Fibroblast of lung (primary cell): ENCODE measurements around the gene TECPR2. TPM values are rescaled to one million over a fixed set of nuclear protein-coding genes. Genes with fewer than 3 reads are reported as not detected.

Experiments
- DNase-seq, 2 donors: peaks; one replicate each; pipeline versions ENCODE4 v3.0.0 to v3.0.0-alpha.2; 2010; ENCODE audit warnings: low read depth in 2 of 2
- H2AFZ ChIP-seq: 2 replicates; pipeline ENCODE4 v1.5.1; 2012; ENCODE audit warnings: low read length, control low read depth, inconsistent platforms
- H3K27ac ChIP-seq: 2 replicates; pipeline ENCODE4 v1.5.1; 2011; ENCODE audit warnings: low read length, control low read depth; ENCODE audit not compliant: insufficient read depth
- H3K27me3 ChIP-seq: 2 replicates; pipeline ENCODE4 v1.5.1; 2011; ENCODE audit warnings: mild to moderate bottlenecking, low read length; ENCODE audit not compliant: control insufficient read depth, insufficient read depth
- H3K36me3 ChIP-seq: 2 replicates; pipeline ENCODE4 v1.5.1; 2011; ENCODE audit warnings: low read length; ENCODE audit not compliant: control insufficient read depth, insufficient read depth
- H3K4me1 ChIP-seq: 2 replicates; pipeline ENCODE4 v1.5.1; 2011; ENCODE audit warnings: low read length; ENCODE audit not compliant: control insufficient read depth, insufficient read depth; ENCODE audit errors: extremely low read depth
- H3K4me2 ChIP-seq: 2 replicates; pipeline ENCODE4 v1.5.1; 2011; ENCODE audit warnings: low read length, control low read depth; ENCODE audit not compliant: insufficient read depth; ENCODE audit errors: extremely low read depth
- H3K4me3 ChIP-seq, 4 experiments: fragments of 200-600 bp in 1 of 4; sonication (generic) in 1 of 4; replicated peaks in 1 of 4; 2 replicates each; pipeline ENCODE4 v1.5.1; 2011 to 2016; ENCODE audit warnings: low read length in 4 of 4, low read depth in 3 of 4, mild to moderate bottlenecking in 3 of 4, control low read depth in 2 of 4, inconsistent platforms in 1 of 4, mixed read lengths in 1 of 4; ENCODE audit not compliant: insufficient read depth in 1 of 4; ENCODE audit errors: control extremely low read depth in 1 of 4
- H3K79me2 ChIP-seq: 2 replicates; pipeline ENCODE4 v1.5.1; 2012; ENCODE audit warnings: mild to moderate bottlenecking, low read length, inconsistent platforms; ENCODE audit not compliant: control insufficient read depth, insufficient read depth
- H3K9ac ChIP-seq: 2 replicates; pipeline ENCODE4 v1.5.1; 2011; ENCODE audit warnings: mild to moderate bottlenecking, low read length, control low read depth; ENCODE audit not compliant: insufficient read depth
- H3K9me3 ChIP-seq: 2 replicates; pipeline ENCODE4 v1.5.1; 2012; ENCODE audit warnings: low read depth, low read length; ENCODE audit not compliant: control insufficient read depth, insufficient read depth
- H4K20me1 ChIP-seq: 2 replicates; pipeline ENCODE4 v1.5.1; 2011; ENCODE audit warnings: low read length; ENCODE audit not compliant: control insufficient read depth, insufficient read depth; ENCODE audit errors: extremely low read depth
- CTCF ChIP-seq, 2 donors: IDR thresholded peaks in 1 of 2; conservative IDR thresholded peaks in 1 of 2; 1 replicate in 1 of 2; 2 replicates in 1 of 2; pipeline ENCODE4 v1.5.1; 2011 to 2012; ENCODE audit warnings: low read length in 2 of 2, control low read depth in 1 of 2, inconsistent platforms in 1 of 2, low read depth in 1 of 2, mild to moderate bottlenecking in 1 of 2
- EZH2 ChIP-seq: IDR thresholded peaks from 2 replicates; pipeline ENCODE4 v1.5.1; 2012; ENCODE audit warnings: low read length, control low read depth, mild to moderate bottlenecking; ENCODE audit errors: missing control alignments
- polyA plus RNA-seq, 2 donors: library from polyadenylated mRNA; depleted of rRNA in 1 of 2; stranded (reverse) in 1 of 2; unstranded in 1 of 2; fragments of >200 nt; gene quantifications; 2 replicates each; pipeline ENCODE4 v1.2.1, GENCODE V29; 2011 to 2012; ENCODE audit warnings: missing spikeins in 1 of 2
- total RNA-seq: library from RNA; depleted of rRNA; stranded (reverse); fragments of >200 nt; gene quantifications from 2 replicates; pipeline ENCODE4 v1.2.1, GENCODE V29; 2014

The TECPR2 gene
- total and polyA plus RNA-seq, 2 donors (not counting 1 experiment from before 2014, with no cell fraction given): 9.2 to 17.8 TPM

- Histone ChIP-seq H3K4me2 (peak overlapping the region; percentile 77), H3K27ac (peak overlapping the region; percentile 81), H3K79me2 (peaks cover 4% of the 10 kb centered on the region), H3K9ac (no peak overlapping the region), H4K20me1 (no peaks in the 10 kb centered on the region), H2AFZ (no peak overlapping the region), H3K4me3 (peak overlapping the region; percentile 60 to 87 (median 67)), H3K4me1 (peaks cover 6% of the 10 kb centered on the region), H3K27me3 (no peaks in the 10 kb centered on the region), H3K9me3 (no peaks in the 10 kb centered on the region), H3K36me3 (no peaks in the 10 kb centered on the region)
- TF ChIP-seq EZH2 (no peak), CTCF (conservative IDR thresholded peaks at IDR 0.05 in 1 of 2, IDR thresholded peaks at IDR 0.05 in 1 of 2; ENCODE audit: low read depth in 1 of 2, low read length in 2 of 2) (no peak)
- no peak for DNase-seq
Measured at GRCh38 chr14:102320671-102321455, 41.9 kb upstream of the TECPR2 start.

- Histone ChIP-seq H2AFZ (no peak overlapping the region), H3K27ac (no peak overlapping the region), H3K27me3 (no peaks in the 10 kb centered on the region), H3K36me3 (no peaks in the 10 kb centered on the region), H3K79me2 (peaks cover 4% of the 10 kb centered on the region), H4K20me1 (no peaks in the 10 kb centered on the region), H3K4me1 (no peaks in the 10 kb centered on the region), H3K4me3 (no peak overlapping the region), H3K9me3 (no peaks in the 10 kb centered on the region), H3K4me2 (no peak overlapping the region), H3K9ac (no peak overlapping the region)
- DNase-seq: no peak
- TF ChIP-seq EZH2 (no peak), CTCF (conservative IDR thresholded peaks at IDR 0.05 in 1 of 2, IDR thresholded peaks at IDR 0.05 in 1 of 2; ENCODE audit: low read depth in 1 of 2, low read length in 2 of 2) (no peak)
Measured at GRCh38 chr14:102321456-102322422, 41.0 kb upstream of the TECPR2 start.

- Histone ChIP-seq H3K36me3 (no peaks in the 10 kb centered on the region), H2AFZ (no peak overlapping the region), H3K4me2 (no peak overlapping the region), H3K4me3 (no peak overlapping the region), H3K9me3 (no peaks in the 10 kb centered on the region), H4K20me1 (no peaks in the 10 kb centered on the region), H3K79me2 (peaks cover 4% of the 10 kb centered on the region), H3K27me3 (no peaks in the 10 kb centered on the region), H3K9ac (no peak overlapping the region), H3K27ac (no peak overlapping the region), H3K4me1 (no peaks in the 10 kb centered on the region)
- TF ChIP-seq EZH2: no peak
- peak; percentile 66 to 77 for TF ChIP-seq CTCF (conservative IDR thresholded peaks at IDR 0.05 in 1 of 2, IDR thresholded peaks at IDR 0.05 in 1 of 2; ENCODE audit: low read depth in 1 of 2, low read length in 2 of 2)
- DNase-seq: peak; percentile 60 to 86
Measured at GRCh38 chr14:102323102-102323501, 39.6 kb upstream of the TECPR2 start.
